PC-3 (cell line): ENCODE measurements around the gene ZNF76. TPM values are rescaled to one million over a fixed set of nuclear protein-coding genes. Genes with fewer than 3 reads are reported as not detected.

Source experiments
- ATAC-seq: fragments of 200-7000 bp; cut with Tn5 transposase; 2 replicates; pipeline ENCODE4 v1.9.1; 2020; ENCODE audit warnings: mild to moderate bottlenecking, moderate library complexity
- BruUV-seq: library from RNA; stranded (reverse); fragments of 400-500 nt; replicated peaks from 2 replicates; lab custom pipeline; 2021; lab: Mats Ljungman, UMichigan
- CTCF ChIA-PET: fragments of 300-600 bp; sonication (Branson Sonifier 250); formaldehyde crosslinking; loops from one replicate; lab custom pipeline; 2022; ENCODE audit warnings: antibody characterized with exemption; lab: Charles Lee
- POLR2A ChIA-PET: fragments of 300-600 bp; sonication (Branson Sonifier 250); formaldehyde crosslinking; loops from one replicate; lab custom pipeline; 2022; ENCODE audit warnings: antibody characterized with exemption; ENCODE audit not compliant: unreplicated experiment; lab: Charles Lee
- DNase-seq: peaks from one replicate; pipeline ENCODE4 v3.0.0-alpha.2; 2015
- H2AFZ ChIP-seq: fragments of 300-600 bp; sonication (generic); 2 replicates; pipeline ENCODE4 v1.6.0; 2016; ENCODE audit warnings: antibody characterized with exemption, low read length
- H3F3A ChIP-seq: fragments of 300-600 bp; sonication (generic); one replicate; pipeline ENCODE4 v1.6.0; 2017; ENCODE audit warnings: antibody characterized with exemption, low read length, control low read depth, mild to moderate bottlenecking; ENCODE audit not compliant: unreplicated experiment
- H3K27ac ChIP-seq: fragments of 300-600 bp; sonication (generic); 2 replicates; pipeline ENCODE4 v1.5.1; 2016; ENCODE audit warnings: mild to moderate bottlenecking, low read length
- H3K27me3 ChIP-seq: fragments of 300-600 bp; sonication (generic); 2 replicates; pipeline ENCODE4 v1.6.1; 2016; ENCODE audit warnings: low read length, mixed read lengths
- H3K36me3 ChIP-seq: fragments of 300-600 bp; sonication (generic); 2 replicates; pipeline ENCODE4 v1.6.1; 2016; ENCODE audit warnings: low read depth, mixed run types, low read length, mixed read lengths
- H3K4me1 ChIP-seq: fragments of 300-600 bp; sonication (generic); 2 replicates; pipeline ENCODE4 v1.5.1; 2016; ENCODE audit warnings: low read length; ENCODE audit not compliant: insufficient read depth
- H3K4me2 ChIP-seq: fragments of 300-600 bp; sonication (generic); 2 replicates; pipeline ENCODE4 v1.6.0; 2016; ENCODE audit warnings: low read length
- H3K4me3 ChIP-seq: fragments of 300-600 bp; sonication (generic); 2 replicates; pipeline ENCODE4 v1.5.1; 2016; ENCODE audit warnings: mild to moderate bottlenecking, low read length, mixed read lengths
- H3K79me2 ChIP-seq: fragments of 300-600 bp; sonication (generic); 2 replicates; pipeline ENCODE4 v1.6.1; 2017; ENCODE audit warnings: low read length, mixed read lengths
- H3K9ac ChIP-seq: fragments of 300-600 bp; sonication (generic); 2 replicates; pipeline ENCODE4 v1.6.0; 2016; ENCODE audit warnings: mild to moderate bottlenecking, low read length
- H3K9me2 ChIP-seq: fragments of 300-600 bp; sonication (generic); replicated peaks from 2 replicates; pipeline ENCODE4 v1.6.1; 2016; ENCODE audit warnings: mixed run types, low read length, mixed read lengths
- H3K9me3 ChIP-seq: fragments of 300-600 bp; sonication (generic); 2 replicates; pipeline ENCODE4 v1.6.1; 2016; ENCODE audit warnings: low read length, mixed read lengths
- H4K20me1 ChIP-seq: fragments of 300-600 bp; sonication (generic); 2 replicates; pipeline ENCODE4 v1.6.1; 2016; ENCODE audit warnings: low read length, mixed read lengths
- CTCF ChIP-seq: fragments of 300-600 bp; sonication (generic); conservative IDR thresholded peaks from 2 replicates; pipeline ENCODE4 v1.5.1; 2017; ENCODE audit warnings: antibody characterized with exemption, low read depth, mild to moderate bottlenecking, low read length
- EZH2 ChIP-seq: fragments of 300-600 bp; sonication (generic); IDR thresholded peaks from one replicate; pipeline ENCODE4 v1.6.1; 2017; ENCODE audit warnings: antibody characterized with exemption, mild to moderate bottlenecking, low read length; ENCODE audit not compliant: unreplicated experiment
- EZH2phosphoT487 ChIP-seq: fragments of 300-600 bp; sonication (generic); IDR thresholded peaks from 2 replicates; pipeline ENCODE4 v1.6.1; 2018; ENCODE audit warnings: mild to moderate bottlenecking, antibody characterized with exemption, low read length, borderline replicate concordance
- intact Hi-C: fragments of 100-400 bp; cut with micrococcal nuclease; formaldehyde crosslinking; loops from 2 replicates; pipeline ENCODE4 v1.9.0; 2023
- total RNA-seq: library from RNA; depleted of rRNA; stranded (reverse); fragments of >200 nt; gene quantifications from 2 replicates; pipeline ENCODE4 v1.2.3, GENCODE V29; 2014; rRNA removed

Gene ZNF76
- total RNA-seq, 1 experiment from 2014 or later = 20.8 TPM

DNA sequence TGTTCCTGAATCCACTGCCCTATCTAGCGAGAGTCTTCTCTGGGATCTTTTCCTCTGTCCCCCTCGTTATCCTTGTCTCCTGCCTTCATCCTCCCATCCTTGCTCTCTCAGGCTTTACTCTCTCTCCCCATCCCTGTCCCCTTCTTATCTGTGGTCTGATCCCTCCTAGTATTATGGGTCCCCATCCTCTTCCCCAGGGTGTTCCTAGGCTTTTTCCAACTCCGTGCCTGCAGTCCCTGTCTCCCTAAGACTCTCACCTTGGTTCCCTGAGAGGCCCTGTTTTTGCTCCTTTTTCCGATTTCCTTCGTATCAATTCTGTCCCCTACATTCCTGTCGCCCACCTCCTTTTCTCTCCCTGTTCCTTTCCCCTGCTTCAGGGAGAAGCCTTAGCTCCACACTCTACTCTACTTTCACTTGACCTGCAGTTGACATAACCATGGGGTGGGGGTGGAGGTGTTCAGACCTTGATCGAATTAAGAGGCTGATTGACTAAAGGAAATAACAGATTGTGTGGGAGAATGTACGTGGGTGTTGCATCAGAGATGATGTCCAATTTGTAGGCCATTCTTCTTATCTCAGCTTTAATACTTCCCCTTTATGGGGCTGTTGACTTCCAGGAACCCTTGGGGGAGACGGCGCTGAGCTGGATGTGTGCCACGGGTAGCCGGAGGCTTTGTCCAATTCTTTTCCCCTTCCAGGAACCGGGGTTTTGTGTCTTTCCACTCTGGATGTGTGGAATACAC lies 83.7 kb downstream of the ZNF76 start:
- H3K9me3 ChIP-seq = no peaks in the 10 kb centered on the region
- peaks cover 34% of the 10 kb centered on the region for H3K4me1 ChIP-seq
- peaks cover 55% of the 10 kb centered on the region for H3K79me2 ChIP-seq
- H3K27ac ChIP-seq = peak overlapping the region; percentile 51
- ChIA-PET POLR2A (interaction anchor here (0.6 to 0.7 kb wide), 2 partner anchors 72 to 138 kb away, joined by 3 to 15 read pairs; no protein-coding TSS in a partner anchor), CTCF (interaction anchor here (0.8 to 3.8 kb wide), 2 partner anchors 58 to 72 kb away, joined by 3 to 28 read pairs; no protein-coding TSS in a partner anchor)
- DNase-seq (peak; percentile 27), ATAC-seq (peak; percentile 2)
- H3K36me3 ChIP-seq = peaks cover 25% of the 10 kb centered on the region; the same call in 1 of the 2 replicates
- TSS peak; percentile 54 for BruUV-seq
- no peaks in the 10 kb centered on the region for H3F3A ChIP-seq
- intact Hi-C loops = no loop called here
- H3K27me3 ChIP-seq = no peaks in the 10 kb centered on the region
- no peaks in the 10 kb centered on the region for H3K9me2 ChIP-seq
- H3K4me2 ChIP-seq = peak overlapping the region; percentile 98
- TF ChIP-seq EZH2 (no peak), CTCF (no peak), EZH2phosphoT487 (no peak)
- peak overlapping the region; percentile 98 for H3K4me3 ChIP-seq
- H2AFZ ChIP-seq = no peak overlapping the region
- H4K20me1 ChIP-seq = peaks cover 44% of the 10 kb centered on the region
- peak overlapping the region; percentile 95 for H3K9ac ChIP-seq

GRCh38 chr6:35343835-35344550 lies 84.5 kb downstream of the ZNF76 start:
- peaks cover 59% of the 10 kb centered on the region for H3K79me2 ChIP-seq
- peaks cover 44% of the 10 kb centered on the region for H4K20me1 ChIP-seq
- H3K4me3 ChIP-seq = peak overlapping the region; percentile 98
- no peaks in the 10 kb centered on the region for H3F3A ChIP-seq
- no peaks in the 10 kb centered on the region for H3K9me2 ChIP-seq
- H3K27ac ChIP-seq = peak overlapping the region; percentile 51
- H3K9ac ChIP-seq = peak overlapping the region; percentile 95
- ATAC-seq (no peak), DNase-seq (no peak)
- peaks cover 25% of the 10 kb centered on the region; the same call in 1 of the 2 replicates for H3K36me3 ChIP-seq
- no peaks in the 10 kb centered on the region for H3K27me3 ChIP-seq
- no peak for TF ChIP-seq CTCF
- TF ChIP-seq EZH2phosphoT487 = no peak
- TF ChIP-seq EZH2 = no peak
- H3K4me1 ChIP-seq = peaks cover 34% of the 10 kb centered on the region
- ChIA-PET CTCF (interaction anchor here (3.8 kb wide), 1 partner anchor 71 kb away, joined by 28 read pairs; no protein-coding TSS in a partner anchor), POLR2A (interaction anchor here (0.6 kb wide), 2 partner anchors 72 to 137 kb away, joined by 3 read pairs; no protein-coding TSS in a partner anchor)
- BruUV-seq = no TSS peak
- peak overlapping the region; percentile 98 for H3K4me2 ChIP-seq
- intact Hi-C loops = no loop called here
- no peak overlapping the region for H2AFZ ChIP-seq
- no peaks in the 10 kb centered on the region for H3K9me3 ChIP-seq

Other genes starting within 250 kb of the ZNF76 start
- gene TCP11, start 118.4 kb upstream of the ZNF76 start, total RNA-seq = 1.3 and 1.7 TPM in 2 replicates
- 1.5 and 2.4 TPM in 2 replicates for gene SCUBE3, start 45.8 kb upstream of the ZNF76 start, total RNA-seq
- gene DEF6, start 38.1 kb downstream of the ZNF76 start, total RNA-seq = 37.3 and 42.8 TPM in 2 replicates
- 24.5 and 26.2 TPM in 2 replicates for gene PPARD, start 82.8 kb downstream of the ZNF76 start, total RNA-seq
- gene FANCE, start 192.6 kb downstream of the ZNF76 start, total RNA-seq = 13.8 and 18.6 TPM in 2 replicates
- gene RPL10A, start 208.7 kb downstream of the ZNF76 start, total RNA-seq = 1,114 and 1,509 TPM in 2 replicates
- 9.2 and 15.4 TPM in 2 replicates for gene TEAD3, start 237.3 kb downstream of the ZNF76 start, total RNA-seq